Putamen (tissue), 1 donor: ENCODE measurements around the gene KIF26B.

Experiments
- DNase-seq: peaks from one replicate; pipeline ENCODE4 v3.0.0-alpha.2; 2016; ENCODE audit warnings: low spot score

Gene KIF26B

DNA sequence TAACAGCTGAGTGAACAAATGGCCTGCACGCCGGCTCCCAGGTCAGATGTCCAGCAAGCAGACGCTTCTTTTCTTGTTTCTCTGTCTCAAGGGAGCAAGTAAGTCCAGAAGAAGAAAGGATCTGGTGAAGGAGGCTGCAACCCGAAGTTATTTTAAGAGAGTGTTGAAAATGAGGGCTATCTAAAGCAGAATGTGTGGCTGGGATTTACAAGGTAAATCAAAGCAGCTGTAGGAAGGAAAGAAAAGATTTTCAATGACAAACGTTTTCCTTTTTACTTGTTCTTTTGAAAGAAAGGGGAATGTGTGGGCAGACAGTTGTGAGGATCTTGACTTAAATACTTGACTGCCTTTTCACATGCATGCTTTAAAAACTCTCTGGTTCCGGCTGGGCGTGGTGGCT is 311.5 kb downstream of the KIF26B start:
- DNase-seq, result peak; percentile 39

DNA sequence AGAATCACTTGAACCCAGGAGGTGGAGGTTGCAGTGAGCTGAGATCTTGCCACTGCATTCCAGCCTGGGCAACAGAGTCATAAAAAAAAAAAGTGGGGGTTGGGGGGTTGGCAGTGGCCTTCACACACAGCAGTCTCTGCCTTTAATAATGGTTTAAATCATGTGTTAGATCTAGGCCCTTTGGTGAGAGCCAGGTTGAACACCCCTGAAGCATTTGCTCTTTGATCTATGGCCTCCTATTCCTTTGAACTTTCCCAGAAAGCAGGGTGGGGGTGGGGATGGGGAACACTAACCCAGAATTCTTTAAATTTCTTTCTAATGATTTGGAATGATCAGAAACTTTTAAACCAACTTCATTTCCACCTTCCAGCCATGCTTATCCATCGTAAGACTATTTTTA is 313.0 kb downstream of the KIF26B start:
- DNase-seq, result no peak

DNA sequence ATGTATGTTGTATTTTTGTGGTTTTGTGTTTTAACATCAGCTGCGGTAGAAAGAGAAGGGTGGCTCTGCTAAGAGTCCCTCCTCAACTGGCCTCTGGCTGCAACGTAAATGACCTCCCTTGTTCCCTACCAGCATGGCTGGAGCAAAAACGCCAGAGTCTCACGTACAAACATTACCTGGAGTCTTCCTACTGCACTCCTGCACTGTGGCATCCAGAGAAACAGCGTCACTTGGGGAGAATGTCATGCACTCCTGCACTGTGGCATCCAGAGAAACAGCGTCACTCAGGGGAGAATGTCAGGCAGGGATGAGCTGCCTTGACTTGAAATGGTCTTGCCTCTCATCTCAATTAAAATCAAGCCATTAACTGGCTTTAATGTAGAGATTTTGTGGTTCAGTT is 314.2 kb downstream of the KIF26B start:
- no peak for DNase-seq

DNA sequence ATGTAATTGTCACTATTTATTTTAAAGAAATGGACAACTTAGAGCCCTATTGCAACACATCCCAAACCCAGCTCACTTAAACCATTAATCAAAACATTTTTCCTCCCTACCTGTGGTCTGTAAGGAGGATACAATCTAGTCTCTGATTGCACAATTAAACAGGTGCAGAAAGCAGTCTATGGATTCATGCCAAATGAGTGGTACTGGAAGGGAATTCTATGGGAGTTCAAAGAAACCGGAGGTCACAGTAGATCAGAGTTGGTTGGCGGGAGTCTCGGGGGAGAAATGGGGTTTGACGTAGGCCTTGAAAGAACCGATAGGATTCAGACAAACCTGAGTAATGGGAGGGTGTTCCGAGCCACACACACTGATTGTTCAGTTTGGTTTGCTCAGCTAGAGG is 314.9 kb downstream of the KIF26B start:
- no peak for DNase-seq

DNA sequence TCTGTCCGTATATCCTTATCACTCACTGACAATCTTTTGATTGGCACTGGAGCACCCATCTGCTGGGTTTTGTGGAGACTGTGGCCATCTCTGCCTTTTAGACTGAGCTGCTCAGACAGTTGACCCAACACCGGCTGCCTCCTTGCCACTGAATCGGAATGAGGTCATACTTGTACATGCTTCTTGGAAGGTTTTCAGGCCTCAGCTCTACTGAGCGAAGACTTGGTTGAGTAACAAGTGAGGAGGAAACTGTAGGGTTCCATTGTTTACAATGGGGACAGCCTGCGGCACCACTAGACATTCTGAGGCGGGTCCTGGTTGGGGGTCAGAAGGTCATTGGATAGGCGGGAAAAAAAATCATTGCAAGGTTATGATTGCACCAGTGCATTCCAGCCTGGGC is 320.3 kb downstream of the KIF26B start:
- DNase-seq, result no peak

DNA sequence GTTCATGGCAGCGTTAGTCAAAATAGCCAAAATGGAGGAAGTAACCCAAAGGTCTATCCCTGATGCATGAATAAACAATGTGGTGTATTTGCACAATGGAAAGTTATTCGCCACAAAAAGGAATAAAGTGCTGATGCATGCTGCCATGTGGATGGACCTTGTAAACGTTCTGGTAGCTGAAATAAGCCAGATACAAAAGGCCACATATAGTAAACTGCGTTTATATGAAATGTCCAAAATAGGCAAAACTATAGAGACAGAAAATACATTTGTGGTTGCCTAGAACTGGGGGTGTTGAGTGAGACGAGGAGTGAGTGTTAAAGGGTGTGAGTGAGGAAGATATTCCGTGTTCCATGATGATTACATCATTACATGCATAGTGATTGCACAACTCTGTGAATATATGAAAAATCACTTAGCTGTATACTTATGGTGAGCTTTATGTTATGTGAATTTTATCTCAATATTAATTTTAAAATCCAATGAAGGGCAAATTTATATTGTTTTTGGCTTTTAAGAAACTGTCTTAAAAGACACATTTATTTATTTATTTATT is 321.3 kb downstream of the KIF26B start:
- no peak for DNase-seq

DNA sequence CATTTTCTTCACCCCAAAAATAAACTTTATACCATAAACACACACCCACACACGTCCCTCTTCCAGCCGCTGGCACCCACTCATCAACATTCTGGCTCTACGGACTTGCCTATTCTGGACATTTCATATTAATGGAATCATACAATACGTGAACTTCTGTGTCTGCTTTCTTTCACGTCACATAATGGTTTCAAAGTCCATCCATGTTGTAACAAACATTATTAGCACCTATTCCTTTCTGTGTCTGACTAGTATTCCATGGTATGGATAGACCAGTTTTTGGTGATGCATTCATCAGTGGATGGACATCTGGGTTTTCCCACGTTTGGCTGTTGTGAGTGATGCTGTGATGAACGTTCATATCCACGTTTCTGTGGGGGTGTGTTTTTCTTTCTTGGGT is 323.2 kb downstream of the KIF26B start:
- DNase-seq, result no peak

DNA sequence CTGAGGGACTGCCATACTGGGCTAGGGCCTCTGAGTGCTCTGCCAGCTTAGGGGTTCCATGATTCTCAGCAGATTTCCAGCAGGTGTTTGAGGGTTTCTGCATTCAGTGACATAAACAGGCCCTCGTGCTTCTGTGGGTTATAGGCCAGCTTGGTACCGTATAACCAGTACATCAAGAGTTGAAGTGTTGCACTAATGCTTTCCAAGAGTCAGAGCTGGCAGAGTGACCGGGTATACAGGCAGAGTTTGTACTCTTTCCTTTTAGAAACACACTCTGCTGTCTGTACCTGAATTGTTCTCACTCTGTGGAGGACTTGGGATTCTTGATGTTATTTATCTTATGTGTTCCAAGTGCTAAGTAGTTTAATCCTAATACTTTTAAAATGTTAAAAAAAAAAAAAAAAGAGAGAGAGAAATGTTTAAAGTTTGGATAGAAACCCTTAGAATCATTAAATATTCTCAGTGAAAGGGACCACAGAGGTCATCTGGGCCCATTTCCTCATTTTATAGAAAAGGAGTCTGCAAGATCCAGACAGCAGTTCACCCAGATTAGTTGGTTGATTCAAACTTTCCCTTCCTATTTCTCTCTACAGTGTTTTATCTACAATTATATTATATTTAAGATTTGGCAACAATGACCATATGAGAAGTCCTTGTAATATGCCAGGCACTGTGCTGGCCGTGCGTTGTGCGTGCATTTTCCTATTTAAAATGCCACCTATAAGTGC is 325.8 kb downstream of the KIF26B start:
- DNase-seq, result no peak

DNA sequence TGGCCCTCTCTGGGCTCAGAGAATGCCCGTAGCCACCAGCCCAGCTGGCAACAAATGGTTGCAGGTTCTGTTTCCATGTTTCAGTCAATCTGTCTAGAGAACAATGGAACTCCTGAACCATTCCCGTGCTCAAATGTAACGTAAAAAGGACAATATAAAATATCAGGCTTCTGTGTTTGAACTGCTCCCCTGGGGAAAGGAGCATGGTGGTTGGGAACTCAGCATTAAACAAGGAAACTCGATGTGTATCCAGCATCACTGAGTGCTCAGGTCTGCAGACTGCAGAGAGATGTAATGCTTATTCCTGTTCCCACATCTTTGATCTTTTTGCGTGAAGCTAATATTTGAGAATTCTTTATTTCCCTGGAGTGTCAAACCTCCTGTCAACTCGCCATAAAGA is 326.5 kb downstream of the KIF26B start:
- DNase-seq, result no peak

DNA sequence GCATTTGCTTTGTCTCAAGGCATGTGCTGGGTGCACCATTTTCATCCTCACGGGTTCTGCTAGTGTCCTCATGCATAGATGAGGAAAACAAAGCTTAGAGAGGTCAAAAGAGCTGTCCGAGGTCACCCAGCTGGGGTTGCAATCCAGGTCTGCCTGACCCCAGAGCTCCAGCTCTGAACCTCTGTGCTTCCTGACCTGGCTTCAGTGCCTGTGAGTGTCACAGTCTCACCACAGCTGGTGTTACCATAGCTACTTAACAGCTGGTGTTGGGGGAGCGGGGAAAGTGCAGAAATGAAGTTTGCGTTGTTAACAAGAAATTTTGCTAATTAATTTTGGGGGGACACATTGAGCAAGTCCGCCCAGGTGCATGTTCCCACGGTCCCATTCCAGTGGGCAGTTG is 328.5 kb downstream of the KIF26B start:
- DNase-seq, result no peak

DNA sequence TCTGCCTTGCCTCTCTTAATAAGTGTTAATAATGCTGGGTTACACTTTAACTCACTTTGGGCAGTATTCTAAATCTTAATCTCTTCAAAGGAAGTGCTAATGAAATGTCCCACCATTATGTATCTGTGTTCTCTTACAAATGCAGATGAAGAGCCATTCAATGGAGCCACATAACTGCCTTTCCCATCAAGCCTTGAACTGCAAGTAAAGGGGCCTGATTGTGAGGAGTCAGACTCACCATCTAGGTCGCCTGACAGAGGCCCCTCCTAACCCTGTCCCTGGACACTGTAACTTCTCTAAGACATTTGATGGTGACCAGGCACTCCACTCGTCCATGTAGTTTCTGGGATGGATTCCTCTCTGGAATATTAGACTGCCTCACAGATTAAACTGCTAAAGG is 329.4 kb downstream of the KIF26B start:
- no peak for DNase-seq

DNA sequence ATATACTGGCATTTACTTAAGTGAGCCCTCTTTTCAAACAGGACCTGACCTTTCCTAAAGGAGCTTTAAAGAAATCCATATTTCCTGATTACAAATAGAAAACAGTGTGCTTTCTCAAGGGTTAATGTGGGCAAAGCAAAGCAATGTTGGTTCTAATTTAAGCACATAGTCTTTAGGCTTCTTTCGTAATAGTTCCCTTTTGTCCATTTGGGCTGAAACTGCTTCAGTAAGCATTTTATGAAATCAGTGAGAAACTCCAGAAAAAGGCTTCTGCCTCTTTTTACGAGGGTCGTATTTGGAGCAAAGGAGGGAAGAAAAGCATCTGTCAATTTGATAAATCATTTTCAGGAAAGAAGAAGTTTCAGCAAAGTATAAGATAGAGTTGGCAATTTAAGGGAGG is 331.2 kb downstream of the KIF26B start:
- DNase-seq, result no peak

DNA sequence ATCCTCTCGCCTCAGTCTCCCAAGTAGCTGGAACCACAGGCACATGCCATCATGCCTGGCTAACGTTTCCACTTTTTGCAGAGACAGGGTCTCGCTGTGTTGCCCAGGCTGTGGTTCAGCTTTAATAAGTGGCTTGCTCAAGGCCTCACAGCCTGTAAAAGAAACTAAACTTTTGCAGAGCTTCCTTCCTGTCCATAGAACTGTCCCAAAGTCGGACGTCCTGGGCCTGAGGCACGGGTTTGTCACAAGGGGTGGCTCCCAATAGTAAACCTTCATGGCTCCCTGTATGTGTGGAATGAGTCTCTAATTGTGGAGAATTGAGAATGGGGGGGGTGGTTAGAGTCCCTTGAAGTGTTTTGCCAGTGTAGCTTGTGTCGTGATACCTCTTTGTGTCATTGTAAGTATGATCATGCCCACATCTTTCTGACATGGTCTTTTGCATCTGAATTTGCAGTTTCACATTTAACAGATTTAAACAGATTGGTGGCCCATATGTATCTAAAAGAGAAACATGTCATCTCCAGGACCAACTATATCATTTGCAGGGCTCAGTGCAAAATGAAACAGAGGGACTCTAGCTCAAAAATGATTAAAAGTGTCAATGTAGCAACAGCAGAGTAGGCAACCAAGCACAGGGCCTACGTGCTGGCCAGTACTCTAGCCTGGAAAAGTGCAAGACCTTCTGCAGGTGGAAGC is 332.1 kb downstream of the KIF26B start:
- no peak for DNase-seq

DNA sequence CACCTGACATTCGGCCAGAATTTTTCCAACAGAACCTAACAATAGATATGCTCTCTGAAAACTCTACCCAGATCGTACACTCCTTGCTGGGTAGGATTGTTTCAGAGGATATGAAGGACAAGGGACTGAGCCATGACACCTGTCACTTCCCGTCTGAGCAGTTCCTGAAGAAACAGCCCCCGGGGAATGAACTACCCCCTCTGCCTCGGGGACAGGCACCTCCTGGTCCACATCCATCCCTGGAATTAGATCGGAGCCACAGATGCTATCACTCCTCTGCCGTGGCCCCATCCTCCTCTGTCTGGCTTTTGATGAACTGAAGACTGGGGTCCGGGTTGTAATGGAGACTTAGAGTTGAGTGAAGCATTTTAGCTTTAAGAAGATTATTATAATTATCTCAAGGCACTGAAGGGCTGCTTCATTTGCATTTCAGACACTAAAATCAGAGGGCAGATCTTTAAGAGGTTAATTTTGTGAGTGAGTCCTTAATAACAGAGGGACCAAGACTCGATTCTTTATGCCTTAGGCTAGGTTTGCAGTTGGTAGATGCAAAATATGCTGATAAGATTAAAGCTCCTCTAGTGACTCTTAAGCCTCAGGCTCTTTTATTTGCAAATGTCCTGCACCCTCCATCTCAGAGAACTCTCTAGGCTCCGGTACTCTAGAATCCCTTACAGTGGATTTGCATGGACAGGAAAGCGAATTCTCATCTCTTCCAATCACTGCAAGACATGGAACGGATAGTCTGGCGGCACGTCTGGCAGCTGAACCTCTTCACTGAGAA is 333.8 kb downstream of the KIF26B start:
- DNase-seq, result no peak

DNA sequence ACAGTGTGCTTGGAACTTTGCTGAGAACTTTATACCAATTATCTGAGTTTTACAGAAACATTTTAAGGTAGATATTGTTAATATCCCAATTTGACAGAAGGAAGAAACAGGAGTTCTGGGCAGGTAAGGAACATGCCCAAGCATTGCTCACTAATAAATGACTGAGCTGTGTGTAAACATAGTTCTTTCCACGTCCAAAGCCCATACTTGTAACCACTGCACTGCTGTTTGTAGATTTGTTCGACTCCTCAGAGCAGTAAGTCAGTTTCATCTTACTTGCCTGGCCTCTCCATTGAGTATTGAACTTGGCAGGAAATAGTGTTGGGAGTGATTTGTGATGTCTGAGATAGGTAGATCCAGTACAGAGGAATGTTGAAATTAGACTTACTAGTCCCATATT is 335.1 kb downstream of the KIF26B start:
- DNase-seq, result no peak

DNA sequence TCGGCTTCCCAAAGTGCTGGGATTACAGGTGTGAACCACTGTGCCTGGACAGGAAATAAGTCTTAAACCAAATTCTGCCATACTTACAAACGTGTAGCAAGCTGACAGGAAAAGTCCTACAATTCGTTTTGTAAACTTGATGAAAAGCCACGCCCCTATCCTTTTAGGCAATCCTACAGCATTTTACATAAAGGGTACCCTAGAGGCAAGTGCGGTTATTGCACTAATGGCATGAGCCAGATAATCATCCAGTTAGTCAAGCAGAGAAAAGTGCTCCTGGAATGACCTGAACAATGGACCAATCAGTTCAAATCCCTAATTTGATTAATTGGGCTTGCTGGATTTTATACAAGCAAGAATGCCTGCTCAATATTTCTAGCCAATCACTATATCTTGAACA is 338.2 kb downstream of the KIF26B start:
- DNase-seq, result no peak

DNA sequence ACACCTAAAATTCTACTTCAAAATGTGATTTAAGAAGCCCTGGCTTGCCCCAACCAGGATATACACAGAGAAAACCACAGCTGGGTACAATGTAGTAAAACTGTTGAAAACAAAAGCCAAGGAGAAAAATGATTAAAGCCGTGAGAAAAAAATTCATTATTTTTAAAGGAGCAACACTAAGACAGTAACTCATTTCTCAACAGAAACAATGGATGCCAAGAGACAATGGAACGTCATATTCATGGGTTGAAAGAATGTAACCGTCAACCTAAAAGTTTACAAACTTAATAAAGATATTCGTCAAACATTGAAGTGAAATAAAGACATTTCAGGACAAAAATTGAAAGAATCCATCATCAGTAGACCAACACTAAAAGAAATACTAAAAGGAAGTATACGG is 340.9 kb downstream of the KIF26B start:
- DNase-seq, result no peak

DNA sequence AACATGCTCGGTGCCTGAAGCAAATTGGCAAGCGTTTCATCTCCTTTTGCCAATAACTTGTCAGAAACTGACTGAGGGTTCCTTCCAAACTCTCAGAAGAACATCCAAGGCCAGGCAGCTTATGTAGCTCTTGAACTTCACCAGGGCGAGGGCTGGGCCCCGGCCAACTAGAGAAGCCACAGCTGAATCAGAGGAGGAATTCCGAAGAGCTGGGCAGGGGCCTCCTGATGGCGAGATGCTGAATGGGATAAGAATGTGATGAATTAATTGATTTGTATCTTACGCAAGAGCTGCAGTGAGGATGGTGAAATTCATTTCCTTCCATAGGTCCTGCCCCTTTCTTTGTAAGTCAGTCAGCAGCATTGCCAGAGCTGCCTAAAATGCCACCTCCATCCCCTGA is 345.8 kb downstream of the KIF26B start:
- DNase-seq, result no peak

DNA sequence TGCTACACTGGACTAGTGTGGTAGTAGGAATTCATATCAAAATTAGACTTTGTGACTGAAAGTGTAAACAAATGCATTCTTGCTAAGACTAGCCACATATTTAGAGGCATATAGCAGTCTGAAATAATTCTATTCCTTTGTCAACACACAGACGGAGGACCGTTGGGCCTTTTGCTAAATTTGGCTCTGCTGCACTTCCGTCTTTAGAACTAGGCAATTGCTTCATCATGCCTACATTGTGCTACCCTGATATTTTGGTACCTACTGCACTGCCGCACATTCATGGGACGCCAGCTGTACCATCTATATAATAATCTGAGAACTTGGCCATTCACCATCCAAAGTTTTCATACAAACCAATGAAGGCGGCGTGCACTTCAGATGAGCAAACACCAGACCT is 346.8 kb downstream of the KIF26B start:
- no peak for DNase-seq

DNA sequence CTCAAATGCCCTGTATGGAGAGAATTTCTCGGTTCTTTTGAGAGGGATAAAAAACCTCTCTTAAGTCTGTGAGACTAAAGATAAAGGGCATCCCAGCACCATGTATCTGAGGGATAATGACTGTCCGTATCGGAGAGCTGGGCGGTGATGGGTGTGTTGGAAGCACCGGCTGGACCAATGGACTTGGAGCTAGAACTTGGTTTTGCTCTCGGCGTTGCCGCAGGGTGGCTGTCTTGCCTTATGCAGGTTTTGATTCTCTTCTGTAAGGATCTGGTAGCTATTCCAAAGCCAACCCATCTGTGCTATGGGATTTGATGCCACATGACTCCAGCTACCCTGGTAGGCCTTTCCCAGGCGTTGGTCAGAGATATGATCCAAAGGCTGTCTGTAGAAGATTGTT is 348.8 kb downstream of the KIF26B start:
- DNase-seq, result no peak

DNA sequence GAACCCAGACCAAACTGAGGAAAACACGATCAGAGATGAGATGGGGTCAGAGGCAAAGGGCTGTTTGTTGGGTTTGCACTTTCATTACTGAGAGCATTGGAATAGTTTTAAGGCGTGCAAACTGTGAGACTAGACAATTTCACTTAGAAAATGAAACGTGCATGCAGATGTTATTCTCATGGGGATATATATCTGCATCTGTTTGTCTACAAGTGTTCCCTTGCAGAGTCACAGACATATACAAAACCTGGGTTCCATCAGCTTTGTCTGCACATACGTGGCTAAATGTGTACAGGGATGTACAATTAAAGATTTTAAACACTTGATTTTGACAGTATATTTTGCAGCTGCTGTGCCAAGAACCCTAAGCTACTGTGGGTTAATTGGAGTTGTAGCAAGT is 355.4 kb downstream of the KIF26B start:
- DNase-seq, result no peak

DNA sequence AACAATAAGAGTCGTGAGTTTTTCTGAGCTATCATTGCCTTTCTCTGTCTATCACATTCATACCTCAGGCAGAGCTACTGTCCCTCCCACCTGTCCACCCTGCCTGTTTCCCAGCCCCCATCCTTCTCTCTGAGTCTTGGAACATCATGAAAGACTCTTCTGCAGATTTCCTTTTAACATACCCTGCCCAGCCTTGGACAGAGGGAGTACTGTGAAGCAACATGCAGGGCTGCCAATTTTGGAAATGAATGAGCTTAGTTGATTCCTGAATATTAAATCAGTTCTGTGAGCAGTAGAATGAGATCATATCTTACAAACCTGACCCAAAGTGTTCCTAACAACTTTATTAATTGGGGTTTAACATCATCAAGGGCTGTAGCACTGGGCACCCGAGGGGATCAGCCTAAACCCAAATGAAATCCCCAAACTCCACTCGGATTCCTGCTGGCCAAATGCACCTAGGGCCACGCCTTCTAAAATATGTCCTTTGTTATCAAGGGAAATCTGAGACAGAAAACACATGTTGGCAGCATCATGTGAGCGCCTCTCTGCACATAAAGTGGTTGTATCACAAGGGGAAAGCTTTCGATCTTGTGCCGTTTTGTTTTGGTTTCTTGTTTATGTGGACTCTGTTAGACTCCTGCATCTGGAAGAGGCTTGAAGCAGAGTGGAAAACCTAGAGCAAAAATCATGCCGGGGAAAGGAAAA is 357.6 kb downstream of the KIF26B start:
- no peak for DNase-seq
